DOHH2 (cell line): ENCODE results near the gene MAN1B1.
"Not testable (repeated sequence)": the region's sequence is repeated elsewhere in the genome, so short reads cannot be mapped to it uniquely, and the experiment has no call there.

Experiments
- H3F3A ChIP-seq: fragments of 200-600 bp; sonication (generic), shearing (Covaris generic); 2 replicates; pipeline ENCODE4 v1.6.0; 2016; ENCODE audit warnings: antibody characterized with exemption, mild to moderate bottlenecking; ENCODE audit not compliant: control insufficient read depth, insufficient read depth
- H3K27ac ChIP-seq: fragments of 200-600 bp; sonication (generic); 2 replicates; pipeline ENCODE4 v1.5.1; 2014; ENCODE audit warnings: low read depth, mild to moderate bottlenecking, low read length, moderate library complexity
- H3K27me3 ChIP-seq: fragments of 200-600 bp; sonication (generic); 2 replicates; pipeline ENCODE4 v1.6.1; 2014; ENCODE audit warnings: mild to moderate bottlenecking, low read length, mixed read lengths; ENCODE audit not compliant: control insufficient read depth
- H3K36me3 ChIP-seq: fragments of 200-600 bp; sonication (generic); 2 replicates; pipeline ENCODE4 v1.6.1; 2014; ENCODE audit warnings: mild to moderate bottlenecking, low read length, moderate library complexity, mixed read lengths; ENCODE audit not compliant: control insufficient read depth
- H3K4me1 ChIP-seq: fragments of 200-600 bp; sonication (generic); 2 replicates; pipeline ENCODE4 v1.6.1; 2014; ENCODE audit warnings: mild to moderate bottlenecking, low read length, mixed read lengths; ENCODE audit not compliant: control insufficient read depth
- H3K4me2 ChIP-seq: fragments of 200-600 bp; sonication (generic); 2 replicates; pipeline ENCODE4 v1.6.0; 2014; ENCODE audit warnings: mild to moderate bottlenecking, low read length, moderate library complexity
- H3K4me3 ChIP-seq: fragments of 200-600 bp; sonication (generic); 2 replicates; pipeline ENCODE4 v1.5.1; 2014; ENCODE audit warnings: mild to moderate bottlenecking, low read length, mixed read lengths
- H3K79me2 ChIP-seq: fragments of 200-600 bp; sonication (generic); 2 replicates; pipeline ENCODE4 v1.6.1; 2014; ENCODE audit warnings: mild to moderate bottlenecking, low read length, mixed read lengths; ENCODE audit not compliant: control insufficient read depth
- H3K9me2 ChIP-seq: fragments of 200-600 bp; sonication (generic); replicated peaks from 2 replicates; pipeline ENCODE4 v1.6.1; 2014; ENCODE audit warnings: mild to moderate bottlenecking, low read length, mixed read lengths; ENCODE audit not compliant: control insufficient read depth
- H3K9me3 ChIP-seq: fragments of 200-600 bp; sonication (generic); 2 replicates; pipeline ENCODE4 v1.6.1; 2014; ENCODE audit warnings: antibody characterized with exemption, low read length, mixed read lengths; ENCODE audit not compliant: control insufficient read depth, insufficient read depth
- H4K20me1 ChIP-seq: fragments of 200-600 bp; sonication (generic); 2 replicates; pipeline ENCODE4 v1.6.0; 2014; ENCODE audit warnings: low read depth, mild to moderate bottlenecking, antibody characterized with exemption, low read length, moderate library complexity; ENCODE audit not compliant: control insufficient read depth, insufficient read depth
- CTCF ChIP-seq: fragments of 200-600 bp; sonication (generic); IDR thresholded peaks from one replicate; pipeline ENCODE4 v1.5.1; 2014; ENCODE audit warnings: antibody characterized with exemption, mild to moderate bottlenecking, low read depth, low read length; ENCODE audit not compliant: poor library complexity, severe bottlenecking
- EZH2phosphoT487 ChIP-seq: fragments of 200-600 bp; sonication (generic); IDR thresholded peaks from 2 replicates; pipeline ENCODE4 v1.6.1; 2017; ENCODE audit warnings: borderline replicate concordance, mild to moderate bottlenecking, antibody characterized with exemption, low read length, moderate library complexity, mixed read lengths

The MAN1B1 gene

GRCh38 chr9:137116027-137116507 lies 29.3 kb downstream of the MAN1B1 start:
- peaks cover 26% of the 10 kb centered on the region for H3K79me2 ChIP-seq
- no peaks in the 10 kb centered on the region for H3K27me3 ChIP-seq
- H3K9me3 ChIP-seq = no peaks in the 10 kb centered on the region
- no peak overlapping the region for H3K4me3 ChIP-seq
- H4K20me1 ChIP-seq = no peaks in the 10 kb centered on the region
- no peak overlapping the region for H3K27ac ChIP-seq
- no peak for TF ChIP-seq EZH2phosphoT487
- no peak for TF ChIP-seq CTCF
- peaks cover 12% of the 10 kb centered on the region for H3F3A ChIP-seq
- H3K4me1 ChIP-seq = peaks cover 54% of the 10 kb centered on the region
- no peak overlapping the region for H3K4me2 ChIP-seq
- H3K9me2 ChIP-seq = no peaks in the 10 kb centered on the region
- H3K36me3 ChIP-seq = peaks cover 25% of the 10 kb centered on the region

GRCh38 chr9:137116728-137117127 lies 29.9 kb downstream of the MAN1B1 start:
- Histone ChIP-seq H3K9me2 (no peaks in the 10 kb centered on the region), H3K27me3 (no peaks in the 10 kb centered on the region)

GRCh38 chr9:137117269-137117731 lies 30.5 kb downstream of the MAN1B1 start:
- Histone ChIP-seq H3K4me1 (peaks cover 61% of the 10 kb centered on the region), H3K36me3 (peaks cover 18% of the 10 kb centered on the region), H3K4me3 (no peak overlapping the region), H3K79me2 (peaks cover 26% of the 10 kb centered on the region), H3K9me3 (no peaks in the 10 kb centered on the region), H4K20me1 (no peaks in the 10 kb centered on the region), H3F3A (peaks cover 17% of the 10 kb centered on the region), H3K4me2 (no peak overlapping the region), H3K27me3 (no peaks in the 10 kb centered on the region), H3K27ac (no peak overlapping the region), H3K9me2 (no peaks in the 10 kb centered on the region)
- TF ChIP-seq CTCF = no peak
- TF ChIP-seq EZH2phosphoT487 = no peak

More at GRCh38 chr9:137116728-137117127, 29.9 kb downstream of the MAN1B1 start:
- Histone ChIP-seq H3K79me2 (peaks cover 26% of the 10 kb centered on the region), H3K4me1 (peaks cover 55% of the 10 kb centered on the region), H3F3A (peaks cover 13% of the 10 kb centered on the region), H3K4me2 (no peak overlapping the region), H3K36me3 (peaks cover 21% of the 10 kb centered on the region), H3K9me3 (no peaks in the 10 kb centered on the region), H4K20me1 (no peaks in the 10 kb centered on the region), H3K4me3 (no peak overlapping the region), H3K27ac (no peak overlapping the region)
- TF ChIP-seq EZH2phosphoT487 (no peak), CTCF (no peak)

GRCh38 chr9:137118092-137118603 lies 31.4 kb downstream of the MAN1B1 start:
- Histone ChIP-seq H3K4me1 (peaks cover 64% of the 10 kb centered on the region), H3K36me3 (peaks cover 11% of the 10 kb centered on the region), H3F3A (peaks cover 24% of the 10 kb centered on the region), H3K79me2 (peaks cover 18% of the 10 kb centered on the region)
- not testable (repeated sequence) for H3K4me2 ChIP-seq, H3K9me2 ChIP-seq, H4K20me1 ChIP-seq, H3K4me3 ChIP-seq, H3K27me3 ChIP-seq, H3K27ac ChIP-seq, H3K9me3 ChIP-seq

GRCh38 chr9:137121927-137122795 lies 35.4 kb downstream of the MAN1B1 start:
- Histone ChIP-seq H3K36me3 (peaks cover 15% of the 10 kb centered on the region), H3K27ac (peak overlapping the region; percentile 95), H3K4me2 (peak overlapping the region; percentile 74), H3F3A (peaks cover 46% of the 10 kb centered on the region), H3K4me1 (peaks cover 77% of the 10 kb centered on the region), H3K4me3 (peak overlapping the region; percentile 56), H3K79me2 (peaks cover 32% of the 10 kb centered on the region)
- H3K9me2 ChIP-seq, H3K27me3 ChIP-seq, H4K20me1 ChIP-seq, H3K9me3 ChIP-seq: not testable (repeated sequence)
